ENCODE measurements around the gene MICA. TPM values are rescaled to one million over a fixed set of nuclear protein-coding genes. Genes with fewer than 3 reads are reported as not detected.
"Not testable (repeated sequence)": the region's sequence is repeated elsewhere in the genome, so short reads cannot be mapped to it uniquely, and the experiment has no call there.

The MICA gene
- total RNA-seq, 2 donors from 2014 or later: 15.0 to 16.4 TPM

- H3K9me3 ChIP-seq; ATAC-seq (ENCODE audit: insufficient number of reproducible peaks, low FRiP score, low read depth); H3K27ac ChIP-seq; H3K4me3 ChIP-seq; H3K27me3 ChIP-seq (replicated peaks; ENCODE audit: insufficient read depth); H3K36me3 ChIP-seq; H3K4me1 ChIP-seq (ENCODE audit: control insufficient read depth in 1 of 2, low read depth in 2 of 2); DNase-seq (ENCODE audit: low spot score): not testable (repeated sequence)
- peak; percentile 26 for TF ChIP-seq CTCF (IDR thresholded peaks at IDR 0.05)
Measured at GRCh38 chr6:31374118-31374517, 29.3 kb upstream of the MICA start.

GRCh38 chr6:31375699-31376098 lies 27.7 kb upstream of the MICA start:
- Histone ChIP-seq H3K9me3 (no peaks in the 10 kb centered on the region), H3K36me3 (no peaks in the 10 kb centered on the region), H3K27me3 (replicated peaks; ENCODE audit: insufficient read depth) (no peaks in the 10 kb centered on the region), H3K27ac (no peak overlapping the region), H3K4me3 (no peak overlapping the region), H3K4me1 (ENCODE audit: control insufficient read depth in 1 of 2, low read depth in 2 of 2) (no peaks in the 10 kb centered on the region)
- no peak for TF ChIP-seq CTCF (IDR thresholded peaks at IDR 0.05)
- ATAC-seq (ENCODE audit: insufficient number of reproducible peaks, low FRiP score, low read depth) (no peak), DNase-seq (ENCODE audit: low spot score) (no peak)

GRCh38 chr6:31377029-31377428 lies 26.4 kb upstream of the MICA start:
- ATAC-seq (ENCODE audit: insufficient number of reproducible peaks, low FRiP score, low read depth): no peak
- Histone ChIP-seq H3K27me3 (replicated peaks; ENCODE audit: insufficient read depth) (no peaks in the 10 kb centered on the region), H3K9me3 (no peaks in the 10 kb centered on the region), H3K4me3 (no peak overlapping the region), H3K4me1 (ENCODE audit: control insufficient read depth in 1 of 2, low read depth in 2 of 2) (no peaks in the 10 kb centered on the region), H3K36me3 (no peaks in the 10 kb centered on the region), H3K27ac (no peak overlapping the region)
- no peak for DNase-seq (ENCODE audit: low spot score)
- TF ChIP-seq CTCF (IDR thresholded peaks at IDR 0.05): no peak

- TF ChIP-seq CTCF (IDR thresholded peaks at IDR 0.05): no peak
Measured at GRCh38 chr6:31378062-31378720, 25.2 kb upstream of the MICA start.

GRCh38 chr6:31378721-31379103 lies 24.7 kb upstream of the MICA start:
- Histone ChIP-seq H3K36me3 (no peaks in the 10 kb centered on the region), H3K9me3 (no peaks in the 10 kb centered on the region), H3K4me1 (ENCODE audit: control insufficient read depth in 1 of 2, low read depth in 2 of 2) (no peaks in the 10 kb centered on the region), H3K4me3 (no peak overlapping the region), H3K27me3 (replicated peaks; ENCODE audit: insufficient read depth) (no peaks in the 10 kb centered on the region), H3K27ac (no peak overlapping the region)
- ATAC-seq (ENCODE audit: insufficient number of reproducible peaks, low FRiP score, low read depth) (no peak), DNase-seq (ENCODE audit: low spot score) (no peak)
- TF ChIP-seq CTCF (IDR thresholded peaks at IDR 0.05): no peak

More at GRCh38 chr6:31378062-31378720, 25.2 kb upstream of the MICA start:
- Histone ChIP-seq H3K27me3 (replicated peaks; ENCODE audit: insufficient read depth) (no peaks in the 10 kb centered on the region), H3K4me3 (no peak overlapping the region), H3K36me3 (no peaks in the 10 kb centered on the region), H3K9me3 (no peaks in the 10 kb centered on the region), H3K4me1 (ENCODE audit: control insufficient read depth in 1 of 2, low read depth in 2 of 2) (no peaks in the 10 kb centered on the region), H3K27ac (no peak overlapping the region)
- no peak for ATAC-seq (ENCODE audit: insufficient number of reproducible peaks, low FRiP score, low read depth)
- no peak for DNase-seq (ENCODE audit: low spot score)

All from thoracic aorta (tissue), 2 donors.